ENCODE data around the gene DENND2C. TPM values are rescaled to one million over a fixed set of nuclear protein-coding genes. Genes with fewer than 3 reads are reported as not detected.

The DENND2C gene
- total and polyA plus RNA-seq, 2 of the 13 experiments (the other 11 are each of a cell fraction or from before 2014, with no cell fraction given) = 0.08 to 0.33 TPM

- peak; percentile 5; the same call in 1 of the 2 replicates for TF ChIP-seq PHF8 (CRISPR knock-in tag; IDR thresholded peaks at IDR 0.05)
- TF ChIP-seq ZNF598 (CRISPR knock-in tag; IDR thresholded peaks at IDR 0.05; ENCODE audit: borderline replicate concordance) = no peak
- TF ChIP-seq DMAP1 (CRISPR knock-in tag; IDR thresholded peaks at IDR 0.05) = no peak
- no peak for TF ChIP-seq HNRNPUL1 (IDR thresholded peaks at IDR 0.05; ENCODE audit: low read depth, low read length)
- no peak for TF ChIP-seq TBX3 (IDR thresholded peaks at IDR 0.05; ENCODE audit: borderline replicate concordance)
- TF ChIP-seq ZNF724P (CRISPR knock-in tag; IDR thresholded peaks at IDR 0.05; ENCODE audit: borderline replicate concordance) = no peak
- no peak for TF ChIP-seq HHEX (CRISPR knock-in tag; IDR thresholded peaks at IDR 0.05)
- TF ChIP-seq KDM1A (CRISPR knock-in tag; IDR thresholded peaks at IDR 0.05) = no peak
- TF ChIP-seq NFE2L1 (CRISPR knock-in tag; IDR thresholded peaks at IDR 0.05; ENCODE audit: borderline replicate concordance) = no peak
- peak; percentile 26; the same call in 1 of the 2 replicates for TF ChIP-seq TBX2 (CRISPR knock-in tag; IDR thresholded peaks at IDR 0.05; ENCODE audit: borderline replicate concordance)
- TF ChIP-seq, protein P1, sequence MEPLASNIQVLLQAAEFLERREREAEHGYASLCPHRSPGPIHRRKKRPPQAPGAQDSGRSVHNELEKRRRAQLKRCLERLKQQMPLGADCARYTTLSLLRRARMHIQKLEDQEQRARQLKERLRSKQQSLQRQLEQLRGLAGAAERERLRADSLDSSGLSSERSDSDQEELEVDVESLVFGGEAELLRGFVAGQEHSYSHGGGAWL (CRISPR knock-in tag; IDR thresholded peaks at IDR 0.05) = no peak
- no peak for TF ChIP-seq ZNF605 (CRISPR knock-in tag; IDR thresholded peaks at IDR 0.05)
- TF ChIP-seq CREM (IDR thresholded peaks at IDR 0.05) = no peak
- TF ChIP-seq CREM (CRISPR knock-in tag; IDR thresholded peaks at IDR 0.05) = no peak
- TF ChIP-seq MBD4 (IDR thresholded peaks at IDR 0.05; ENCODE audit: borderline replicate concordance, low read length) = no peak
- no peak for TF ChIP-seq RELA (CRISPR knock-in tag; IDR thresholded peaks at IDR 0.05)
- TF ChIP-seq, protein P2, sequence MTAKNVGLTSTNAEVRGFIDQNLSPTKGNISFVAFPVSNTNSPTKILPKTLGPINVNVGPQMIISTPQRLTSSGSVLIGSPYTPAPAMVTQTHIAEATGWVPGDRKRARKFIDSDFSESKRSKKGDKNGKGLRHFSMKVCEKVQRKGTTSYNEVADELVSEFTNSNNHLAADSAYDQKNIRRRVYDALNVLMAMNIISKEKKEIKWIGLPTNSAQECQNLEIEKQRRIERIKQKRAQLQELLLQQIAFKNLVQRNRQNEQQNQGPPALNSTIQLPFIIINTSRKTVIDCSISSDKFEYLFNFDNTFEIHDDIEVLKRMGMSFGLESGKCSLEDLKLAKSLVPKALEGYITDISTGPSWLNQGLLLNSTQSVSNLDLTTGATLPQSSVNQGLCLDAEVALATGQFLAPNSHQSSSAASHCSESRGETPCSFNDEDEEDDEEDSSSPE (CRISPR knock-in tag; IDR thresholded peaks at IDR 0.05) = no peak
- TF ChIP-seq MTF1 (CRISPR knock-in tag; IDR thresholded peaks at IDR 0.05) = no peak
- TF ChIP-seq ZNF253 (CRISPR knock-in tag; IDR thresholded peaks at IDR 0.05; ENCODE audit: borderline replicate concordance) = 0 out of 2 replicates have a peak, but pooled peaks have one; percentile 23
- TF ChIP-seq YEATS4 (CRISPR knock-in tag; IDR thresholded peaks at IDR 0.05; ENCODE audit: borderline replicate concordance) = 0 out of 2 replicates have a peak, but pooled peaks have one; percentile 7
- TF ChIP-seq, protein P3, sequence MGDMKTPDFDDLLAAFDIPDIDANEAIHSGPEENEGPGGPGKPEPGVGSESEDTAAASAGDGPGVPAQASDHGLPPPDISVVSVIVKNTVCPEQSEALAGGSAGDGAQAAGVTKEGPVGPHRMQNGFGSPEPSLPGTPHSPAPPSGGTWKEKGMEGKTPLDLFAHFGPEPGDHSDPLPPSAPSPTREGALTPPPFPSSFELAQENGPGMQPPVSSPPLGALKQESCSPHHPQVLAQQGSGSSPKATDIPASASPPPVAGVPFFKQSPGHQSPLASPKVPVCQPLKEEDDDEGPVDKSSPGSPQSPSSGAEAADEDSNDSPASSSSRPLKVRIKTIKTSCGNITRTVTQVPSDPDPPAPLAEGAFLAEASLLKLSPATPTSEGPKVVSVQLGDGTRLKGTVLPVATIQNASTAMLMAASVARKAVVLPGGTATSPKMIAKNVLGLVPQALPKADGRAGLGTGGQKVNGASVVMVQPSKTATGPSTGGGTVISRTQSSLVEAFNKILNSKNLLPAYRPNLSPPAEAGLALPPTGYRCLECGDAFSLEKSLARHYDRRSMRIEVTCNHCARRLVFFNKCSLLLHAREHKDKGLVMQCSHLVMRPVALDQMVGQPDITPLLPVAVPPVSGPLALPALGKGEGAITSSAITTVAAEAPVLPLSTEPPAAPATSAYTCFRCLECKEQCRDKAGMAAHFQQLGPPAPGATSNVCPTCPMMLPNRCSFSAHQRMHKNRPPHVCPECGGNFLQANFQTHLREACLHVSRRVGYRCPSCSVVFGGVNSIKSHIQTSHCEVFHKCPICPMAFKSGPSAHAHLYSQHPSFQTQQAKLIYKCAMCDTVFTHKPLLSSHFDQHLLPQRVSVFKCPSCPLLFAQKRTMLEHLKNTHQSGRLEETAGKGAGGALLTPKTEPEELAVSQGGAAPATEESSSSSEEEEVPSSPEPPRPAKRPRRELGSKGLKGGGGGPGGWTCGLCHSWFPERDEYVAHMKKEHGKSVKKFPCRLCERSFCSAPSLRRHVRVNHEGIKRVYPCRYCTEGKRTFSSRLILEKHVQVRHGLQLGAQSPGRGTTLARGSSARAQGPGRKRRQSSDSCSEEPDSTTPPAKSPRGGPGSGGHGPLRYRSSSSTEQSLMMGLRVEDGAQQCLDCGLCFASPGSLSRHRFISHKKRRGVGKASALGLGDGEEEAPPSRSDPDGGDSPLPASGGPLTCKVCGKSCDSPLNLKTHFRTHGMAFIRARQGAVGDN (CRISPR knock-in tag; IDR thresholded peaks at IDR 0.05) = no peak
- TF ChIP-seq FOXM1 (CRISPR knock-in tag; IDR thresholded peaks at IDR 0.05) = no peak
- TF ChIP-seq, protein P4, sequence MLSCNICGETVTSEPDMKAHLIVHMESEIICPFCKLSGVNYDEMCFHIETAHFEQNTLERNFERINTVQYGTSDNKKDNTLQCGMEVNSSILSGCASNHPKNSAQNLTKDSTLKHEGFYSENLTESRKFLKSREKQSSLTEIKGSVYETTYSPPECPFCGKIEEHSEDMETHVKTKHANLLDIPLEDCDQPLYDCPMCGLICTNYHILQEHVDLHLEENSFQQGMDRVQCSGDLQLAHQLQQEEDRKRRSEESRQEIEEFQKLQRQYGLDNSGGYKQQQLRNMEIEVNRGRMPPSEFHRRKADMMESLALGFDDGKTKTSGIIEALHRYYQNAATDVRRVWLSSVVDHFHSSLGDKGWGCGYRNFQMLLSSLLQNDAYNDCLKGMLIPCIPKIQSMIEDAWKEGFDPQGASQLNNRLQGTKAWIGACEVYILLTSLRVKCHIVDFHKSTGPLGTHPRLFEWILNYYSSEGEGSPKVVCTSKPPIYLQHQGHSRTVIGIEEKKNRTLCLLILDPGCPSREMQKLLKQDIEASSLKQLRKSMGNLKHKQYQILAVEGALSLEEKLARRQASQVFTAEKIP (CRISPR knock-in tag; IDR thresholded peaks at IDR 0.05; ENCODE audit: borderline replicate concordance) = no peak
- no peak for TF ChIP-seq U2AF1 (optimal IDR thresholded peaks at IDR 0.05; ENCODE audit: low read depth, low read length)
- TF ChIP-seq NR2F6 (IDR thresholded peaks at IDR 0.05) = no peak
- no peak for TF ChIP-seq NR2F6 (CRISPR knock-in tag; IDR thresholded peaks at IDR 0.05)
- no peak for TF ChIP-seq ZNF460 (CRISPR knock-in tag; IDR thresholded peaks at IDR 0.05; ENCODE audit: borderline replicate concordance)
These were observed at the start of gene DENND2C (continued) for GRCh38 chr1:114669562-114670082.
